ENCODE data around the gene SIX4. TPM values are rescaled to one million over a fixed set of nuclear protein-coding genes. Genes with fewer than 3 reads are reported as not detected.

Gene SIX4
- total and polyA plus RNA-seq, 2 experiments from 2014 or later: 6.2 to 46.9 TPM

DNA sequence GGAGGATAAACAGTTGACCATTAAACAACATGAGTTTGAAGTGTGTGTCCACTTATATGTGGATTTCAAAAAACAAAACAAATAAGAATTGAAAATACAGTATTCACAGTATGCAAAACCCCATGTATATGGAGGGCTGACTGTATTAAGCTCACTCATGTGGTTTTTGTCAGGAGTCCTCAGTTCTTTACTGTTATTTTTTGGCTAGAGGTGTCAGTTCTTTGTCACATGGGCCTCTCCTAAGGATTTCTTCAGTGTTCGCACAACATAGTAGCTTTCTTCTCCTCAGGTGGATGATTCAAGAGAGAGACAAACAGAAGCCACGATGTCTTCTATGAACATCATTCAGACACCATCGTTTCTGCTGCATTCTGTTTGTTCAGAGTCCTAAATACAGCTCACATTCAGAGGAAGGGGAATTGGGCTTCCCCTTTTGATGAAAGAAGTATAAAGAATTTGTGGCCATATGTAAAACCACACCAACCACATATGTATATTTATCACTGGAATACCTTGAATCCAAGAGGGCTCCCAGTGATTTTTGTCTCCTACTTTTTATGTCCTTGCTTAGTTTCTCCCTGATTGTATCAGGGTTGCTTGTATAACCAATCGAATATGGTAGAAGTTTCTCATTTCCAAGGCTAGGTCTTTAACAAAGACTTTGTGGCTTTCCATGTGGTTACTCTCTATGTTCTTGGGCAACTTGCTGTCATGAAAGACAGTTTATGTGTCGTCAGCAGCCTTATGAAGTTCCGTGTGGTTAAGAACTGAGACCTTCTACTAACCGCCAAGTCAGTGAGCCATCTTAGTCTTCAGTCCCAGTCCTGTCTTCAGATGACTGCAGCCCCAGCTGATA is 29.3 kb upstream of the SIX4 start:
- no peaks in the 10 kb centered on the region for H3K36me3 ChIP-seq (ENCODE audit: insufficient read depth)
- H2AFZ ChIP-seq: no peak overlapping the region
- ATAC-seq (no peak), DNase-seq (ENCODE audit: low spot score) (no peak)
- 0 out of 2 replicates have a peak, but pooled peaks cover 4% of the 10 kb centered on the region for H4K20me1 ChIP-seq (replicated peaks; ENCODE audit: insufficient read depth)
- peaks cover 96% of the 10 kb centered on the region for H3K79me2 ChIP-seq (replicated peaks; ENCODE audit: insufficient read depth)
- Mint-ChIP-seq H3K27me3 (ENCODE audit: insufficient read depth, low read depth, poor library complexity) (peaks cover 3% of the 10 kb centered on the region), H3K27ac (no peak overlapping the region), H3K9me3 (no peaks in the 10 kb centered on the region; the same call in 2 of the 3 replicates), H3K4me3 (no peak overlapping the region), H3K4me1 (peaks cover 27% of the 10 kb centered on the region; the same call in 2 of the 3 replicates), H3K36me3 (ENCODE audit: low read depth) (peaks cover 2% of the 10 kb centered on the region; the same call in 1 of the 3 replicates)
- no peak overlapping the region for H3K4me2 ChIP-seq
- H3K27ac ChIP-seq (ENCODE audit: low read depth): peak overlapping the region; percentile 72; the same call in 1 of the 2 replicates
- H3K4me1 ChIP-seq (ENCODE audit: insufficient read depth): peaks cover 24% of the 10 kb centered on the region
- no peak overlapping the region for H3K4me3 ChIP-seq
- H3F3A ChIP-seq (replicated peaks; ENCODE audit: low read depth): no peaks in the 10 kb centered on the region; the same call in 1 of the 2 replicates
- no peaks in the 10 kb centered on the region for H3K27me3 ChIP-seq (ENCODE audit: insufficient read depth)
- TF ChIP-seq CTCF (conservative IDR thresholded peaks at IDR 0.05; ENCODE audit: low read depth in 2 of 2) (no peak), ZNF114 (CRISPR knock-in tag; IDR thresholded peaks at IDR 0.05) (no peak), CREB1 (CRISPR knock-in tag; IDR thresholded peaks at IDR 0.05; ENCODE audit: low read depth) (no peak), NANOG (IDR thresholded peaks at IDR 0.05; ENCODE audit: borderline replicate concordance) (no peak), EZH2 (IDR thresholded peaks at IDR 0.05; ENCODE audit: low read depth, unreplicated experiment) (no peak), EZH2phosphoT487 (IDR thresholded peaks at IDR 0.05; ENCODE audit: unreplicated experiment) (no peak), STAT1 (IDR thresholded peaks at IDR 0.05; ENCODE audit: unreplicated experiment) (no peak), ETS1 (IDR thresholded peaks at IDR 0.05) (no peak), ZNF331 (CRISPR knock-in tag; IDR thresholded peaks at IDR 0.05; ENCODE audit: low read depth) (no peak), REST (IDR thresholded peaks at IDR 0.05; ENCODE audit: unreplicated experiment) (no peak), JUNB (IDR thresholded peaks at IDR 0.05; ENCODE audit: unreplicated experiment) (no peak)
- TF ChIP-seq, protein P1, sequence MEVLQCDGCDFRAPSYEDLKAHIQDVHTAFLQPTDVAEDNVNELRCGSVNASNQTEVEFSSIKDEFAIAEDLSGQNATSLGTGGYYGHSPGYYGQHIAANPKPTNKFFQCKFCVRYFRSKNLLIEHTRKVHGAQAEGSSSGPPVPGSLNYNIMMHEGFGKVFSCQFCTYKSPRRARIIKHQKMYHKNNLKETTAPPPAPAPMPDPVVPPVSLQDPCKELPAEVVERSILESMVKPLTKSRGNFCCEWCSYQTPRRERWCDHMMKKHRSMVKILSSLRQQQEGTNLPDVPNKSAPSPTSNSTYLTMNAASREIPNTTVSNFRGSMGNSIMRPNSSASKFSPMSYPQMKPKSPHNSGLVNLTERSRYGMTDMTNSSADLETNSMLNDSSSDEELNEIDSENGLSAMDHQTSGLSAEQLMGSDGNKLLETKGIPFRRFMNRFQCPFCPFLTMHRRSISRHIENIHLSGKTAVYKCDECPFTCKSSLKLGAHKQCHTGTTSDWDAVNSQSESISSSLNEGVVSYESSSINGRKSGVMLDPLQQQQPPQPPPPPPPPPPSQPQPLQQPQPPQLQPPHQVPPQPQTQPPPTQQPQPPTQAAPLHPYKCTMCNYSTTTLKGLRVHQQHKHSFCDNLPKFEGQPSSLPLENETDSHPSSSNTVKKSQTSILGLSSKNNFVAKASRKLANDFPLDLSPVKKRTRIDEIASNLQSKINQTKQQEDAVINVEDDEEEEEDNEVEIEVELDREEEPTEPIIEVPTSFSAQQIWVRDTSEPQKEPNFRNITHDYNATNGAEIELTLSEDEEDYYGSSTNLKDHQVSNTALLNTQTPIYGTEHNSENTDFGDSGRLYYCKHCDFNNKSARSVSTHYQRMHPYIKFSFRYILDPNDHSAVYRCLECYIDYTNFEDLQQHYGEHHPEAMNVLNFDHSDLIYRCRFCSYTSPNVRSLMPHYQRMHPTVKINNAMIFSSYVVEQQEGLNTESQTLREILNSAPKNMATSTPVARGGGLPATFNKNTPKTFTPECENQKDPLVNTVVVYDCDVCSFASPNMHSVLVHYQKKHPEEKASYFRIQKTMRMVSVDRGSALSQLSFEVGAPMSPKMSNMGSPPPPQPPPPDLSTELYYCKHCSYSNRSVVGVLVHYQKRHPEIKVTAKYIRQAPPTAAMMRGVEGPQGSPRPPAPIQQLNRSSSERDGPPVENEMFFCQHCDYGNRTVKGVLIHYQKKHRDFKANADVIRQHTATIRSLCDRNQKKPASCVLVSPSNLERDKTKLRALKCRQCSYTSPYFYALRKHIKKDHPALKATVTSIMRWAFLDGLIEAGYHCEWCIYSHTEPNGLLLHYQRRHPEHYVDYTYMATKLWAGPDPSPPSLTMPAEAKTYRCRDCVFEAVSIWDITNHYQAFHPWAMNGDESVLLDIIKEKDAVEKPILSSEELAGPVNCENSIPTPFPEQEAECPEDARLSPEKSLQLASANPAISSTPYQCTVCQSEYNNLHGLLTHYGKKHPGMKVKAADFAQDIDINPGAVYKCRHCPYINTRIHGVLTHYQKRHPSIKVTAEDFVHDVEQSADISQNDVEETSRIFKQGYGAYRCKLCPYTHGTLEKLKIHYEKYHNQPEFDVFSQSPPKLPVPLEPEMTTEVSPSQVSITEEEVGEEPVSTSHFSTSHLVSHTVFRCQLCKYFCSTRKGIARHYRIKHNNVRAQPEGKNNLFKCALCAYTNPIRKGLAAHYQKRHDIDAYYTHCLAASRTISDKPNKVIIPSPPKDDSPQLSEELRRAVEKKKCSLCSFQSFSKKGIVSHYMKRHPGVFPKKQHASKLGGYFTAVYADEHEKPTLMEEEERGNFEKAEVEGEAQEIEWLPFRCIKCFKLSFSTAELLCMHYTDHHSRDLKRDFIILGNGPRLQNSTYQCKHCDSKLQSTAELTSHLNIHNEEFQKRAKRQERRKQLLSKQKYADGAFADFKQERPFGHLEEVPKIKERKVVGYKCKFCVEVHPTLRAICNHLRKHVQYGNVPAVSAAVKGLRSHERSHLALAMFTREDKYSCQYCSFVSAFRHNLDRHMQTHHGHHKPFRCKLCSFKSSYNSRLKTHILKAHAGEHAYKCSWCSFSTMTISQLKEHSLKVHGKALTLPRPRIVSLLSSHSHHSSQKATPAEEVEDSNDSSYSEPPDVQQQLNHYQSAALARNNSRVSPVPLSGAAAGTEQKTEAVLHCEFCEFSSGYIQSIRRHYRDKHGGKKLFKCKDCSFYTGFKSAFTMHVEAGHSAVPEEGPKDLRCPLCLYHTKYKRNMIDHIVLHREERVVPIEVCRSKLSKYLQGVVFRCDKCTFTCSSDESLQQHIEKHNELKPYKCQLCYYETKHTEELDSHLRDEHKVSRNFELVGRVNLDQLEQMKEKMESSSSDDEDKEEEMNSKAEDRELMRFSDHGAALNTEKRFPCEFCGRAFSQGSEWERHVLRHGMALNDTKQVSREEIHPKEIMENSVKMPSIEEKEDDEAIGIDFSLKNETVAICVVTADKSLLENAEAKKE (CRISPR knock-in tag; IDR thresholded peaks at IDR 0.05): no peak
- no peaks in the 10 kb centered on the region for H3K9me2 ChIP-seq (ENCODE audit: insufficient read depth)
